ENCODE data around the gene NPFFR1. TPM values are rescaled to one million over a fixed set of nuclear protein-coding genes. Genes with fewer than 3 reads are reported as not detected.

NPFFR1 gene
- total and polyA plus RNA-seq, 7 donors = under 0.01 to 0.01 TPM; not detected in 5

DNA sequence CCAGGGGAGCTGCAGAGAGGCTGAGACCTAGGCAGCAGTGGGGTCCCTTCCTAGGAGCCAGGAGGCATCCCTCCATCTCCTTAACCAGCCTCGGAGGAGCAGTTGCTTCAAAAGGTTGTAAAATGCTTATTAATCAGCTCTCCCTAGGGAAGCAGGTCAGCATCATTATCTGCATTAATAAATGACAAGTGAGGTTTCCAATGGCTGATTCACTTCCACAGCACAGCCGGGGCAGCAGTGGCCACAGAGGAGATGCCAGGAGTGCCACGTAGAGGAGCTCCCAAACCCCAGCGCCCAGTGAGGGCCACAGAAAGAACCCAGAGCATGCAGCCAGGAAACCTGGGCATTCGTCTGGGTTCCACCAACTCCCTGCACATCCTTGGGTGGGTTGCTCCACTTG, 8.2 kb upstream of the NPFFR1 start:
- peaks cover 16% of the 10 kb centered on the region for H3K4me1 ChIP-seq
- H3K4me3 ChIP-seq = no peak overlapping the region
- TF ChIP-seq, protein P1, sequence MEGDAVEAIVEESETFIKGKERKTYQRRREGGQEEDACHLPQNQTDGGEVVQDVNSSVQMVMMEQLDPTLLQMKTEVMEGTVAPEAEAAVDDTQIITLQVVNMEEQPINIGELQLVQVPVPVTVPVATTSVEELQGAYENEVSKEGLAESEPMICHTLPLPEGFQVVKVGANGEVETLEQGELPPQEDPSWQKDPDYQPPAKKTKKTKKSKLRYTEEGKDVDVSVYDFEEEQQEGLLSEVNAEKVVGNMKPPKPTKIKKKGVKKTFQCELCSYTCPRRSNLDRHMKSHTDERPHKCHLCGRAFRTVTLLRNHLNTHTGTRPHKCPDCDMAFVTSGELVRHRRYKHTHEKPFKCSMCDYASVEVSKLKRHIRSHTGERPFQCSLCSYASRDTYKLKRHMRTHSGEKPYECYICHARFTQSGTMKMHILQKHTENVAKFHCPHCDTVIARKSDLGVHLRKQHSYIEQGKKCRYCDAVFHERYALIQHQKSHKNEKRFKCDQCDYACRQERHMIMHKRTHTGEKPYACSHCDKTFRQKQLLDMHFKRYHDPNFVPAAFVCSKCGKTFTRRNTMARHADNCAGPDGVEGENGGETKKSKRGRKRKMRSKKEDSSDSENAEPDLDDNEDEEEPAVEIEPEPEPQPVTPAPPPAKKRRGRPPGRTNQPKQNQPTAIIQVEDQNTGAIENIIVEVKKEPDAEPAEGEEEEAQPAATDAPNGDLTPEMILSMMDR (IDR thresholded peaks at IDR 0.05) = no peak
- DNase-seq (no peak), ATAC-seq (no peak)
- intact Hi-C loops (cut with DNase I) = no loop called here
- no peak overlapping the region for H3K27ac ChIP-seq
- H3K27me3 ChIP-seq (ENCODE audit: insufficient read depth in 3 of 3, low read length in 2 of 3) = peaks cover 0 to 1% (median 0%) of the 10 kb centered on the region in 3 donors
- H3K36me3 ChIP-seq (ENCODE audit: insufficient read depth in 1 of 2, low read depth in 1 of 2) = no peaks in the 10 kb centered on the region
- no peaks in the 10 kb centered on the region for H3K9me3 ChIP-seq
- WGBS, 3 donors = 83 to 86% (median 84%) methylated on average over 5 of the region's 5 CpGs

- Histone ChIP-seq H3K36me3 (ENCODE audit: insufficient read depth in 1 of 2, low read depth in 1 of 2) (no peaks in the 10 kb centered on the region), H3K4me1 (no peaks in the 10 kb centered on the region), H3K4me3 (no peak overlapping the region), H3K27ac (no peak overlapping the region), H3K27me3 (ENCODE audit: insufficient read depth in 3 of 3, low read length in 2 of 3) (peaks cover 0 to 16% (median 1%) of the 10 kb centered on the region in 3 donors), H3K9me3 (no peaks in the 10 kb centered on the region)
- TF ChIP-seq, protein P1 (IDR thresholded peaks at IDR 0.05) = no peak
- DNase-seq (no peak), ATAC-seq (no peak)
- WGBS, 3 donors = 77 to 91% (median 90%) methylated on average over 7 of the region's 7 CpGs
- intact Hi-C loops (cut with DNase I) = no loop called here
Measured at GRCh38 chr10:70289739-70290138, 5.9 kb upstream of the NPFFR1 start.

DNA sequence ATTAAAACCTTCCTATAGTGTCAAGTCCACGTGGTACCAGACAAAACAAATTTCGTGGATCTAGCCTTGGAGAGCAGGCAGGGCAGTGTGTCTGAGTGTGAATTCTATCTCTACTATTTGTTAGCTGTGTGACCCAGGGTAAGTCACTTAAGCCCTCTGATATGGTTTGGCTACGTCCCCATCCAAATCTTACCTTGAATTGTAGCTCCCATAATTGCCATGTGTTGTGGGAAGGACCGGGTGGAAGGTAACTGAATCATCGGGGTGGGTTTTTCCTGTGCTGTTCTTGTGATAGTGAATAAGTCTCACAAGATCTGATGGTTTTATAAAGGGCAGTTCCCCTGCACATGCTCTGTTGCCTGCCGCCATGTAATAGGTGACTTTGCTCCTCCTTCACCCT, 2.8 kb upstream of the NPFFR1 start:
- H3K27me3 ChIP-seq (ENCODE audit: insufficient read depth in 3 of 3, low read length in 2 of 3) = peaks cover 0 to 44% (median 9%) of the 10 kb centered on the region in 3 donors
- DNase-seq (no peak), ATAC-seq (no peak)
- H3K36me3 ChIP-seq (ENCODE audit: insufficient read depth in 1 of 2, low read depth in 1 of 2) = no peaks in the 10 kb centered on the region
- H3K4me3 ChIP-seq = no peak overlapping the region
- TF ChIP-seq, protein P1 (IDR thresholded peaks at IDR 0.05) = no peak
- no peaks in the 10 kb centered on the region for H3K9me3 ChIP-seq
- intact Hi-C loops (cut with DNase I) = no loop called here
- H3K27ac ChIP-seq = no peak overlapping the region
- H3K4me1 ChIP-seq = peaks cover 7% of the 10 kb centered on the region
- WGBS, 3 donors = 89 to 93% (median 92%) methylated on average over 6 of the region's 6 CpGs

DNA sequence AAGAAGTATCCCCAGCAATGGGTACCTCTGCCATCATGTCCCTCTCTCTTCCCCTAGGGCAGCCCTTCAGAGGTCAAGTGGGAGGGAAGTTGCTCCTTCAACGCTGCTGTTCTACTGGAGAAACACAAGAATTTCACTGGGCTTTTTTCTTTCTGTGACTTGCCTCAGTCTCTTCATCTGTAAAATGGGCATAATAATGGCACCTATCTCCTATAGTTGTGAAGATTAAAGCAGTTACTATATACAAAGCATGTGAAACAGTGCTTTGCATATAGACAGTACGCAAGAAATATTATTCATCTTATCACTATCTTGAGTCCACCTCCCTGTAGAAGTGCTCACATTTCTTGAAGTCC, 1.6 kb upstream of the NPFFR1 start:
- DNase-seq (no peak), ATAC-seq (no peak)
- TF ChIP-seq, protein P1 (IDR thresholded peaks at IDR 0.05) = no peak
- intact Hi-C loops (cut with DNase I) = no loop called here
- Histone ChIP-seq H3K4me1 (peaks cover 7% of the 10 kb centered on the region), H3K36me3 (ENCODE audit: insufficient read depth in 1 of 2, low read depth in 1 of 2) (no peaks in the 10 kb centered on the region), H3K9me3 (no peaks in the 10 kb centered on the region), H3K27me3 (ENCODE audit: insufficient read depth in 3 of 3, low read length in 2 of 3) (peaks cover 0 to 44% (median 9%) of the 10 kb centered on the region in 3 donors), H3K27ac (no peak overlapping the region), H3K4me3 (no peak overlapping the region)
- 98 to 100% (median 100%) methylated on average over 2 of the region's 2 CpGs for WGBS, 3 donors

All from psoas muscle (tissue), 8 donors.